Loucy (cell line): ENCODE measurements around the gene MBOAT7.

Experiments
- H2AFZ ChIP-seq: fragments of 200-600 bp; sonication (generic); 2 replicates; pipeline ENCODE4 v1.6.0; 2016; ENCODE audit warnings: antibody characterized with exemption, mild to moderate bottlenecking, low read length, moderate library complexity
- H3F3A ChIP-seq: fragments of 200-600 bp; 2 replicates; pipeline ENCODE4 v1.6.0; 2016; ENCODE audit warnings: antibody characterized with exemption, low read depth, mild to moderate bottlenecking
- H3K27me3 ChIP-seq: fragments of 200-600 bp; sonication (generic); 2 replicates; pipeline ENCODE4 v1.6.1; 2014; ENCODE audit warnings: low read length, mild to moderate bottlenecking; ENCODE audit not compliant: insufficient read depth, poor library complexity, severe bottlenecking
- H3K36me3 ChIP-seq: fragments of 200-600 bp; sonication (generic); 2 replicates; pipeline ENCODE4 v1.6.1; 2016; ENCODE audit warnings: low read length; ENCODE audit not compliant: insufficient read depth
- H3K4me1 ChIP-seq: fragments of 200-600 bp; sonication (generic); 2 replicates; pipeline ENCODE4 v1.5.1; 2014; ENCODE audit warnings: low read length, mild to moderate bottlenecking; ENCODE audit not compliant: insufficient read depth, poor library complexity, severe bottlenecking
- H3K4me2 ChIP-seq: fragments of 200-600 bp; sonication (generic); 2 replicates; pipeline ENCODE4 v1.6.0; 2014; ENCODE audit warnings: antibody characterized with exemption, low read length, low read depth, mild to moderate bottlenecking; ENCODE audit not compliant: poor library complexity, severe bottlenecking
- H3K4me3 ChIP-seq: fragments of 200-600 bp; sonication (generic); 2 replicates; pipeline ENCODE4 v1.5.1; 2014; ENCODE audit warnings: low read length, mild to moderate bottlenecking, mixed read lengths; ENCODE audit not compliant: poor library complexity, severe bottlenecking
- H3K79me2 ChIP-seq: fragments of 200-600 bp; sonication (generic); 2 replicates; pipeline ENCODE4 v1.6.1; 2014; ENCODE audit warnings: low read length; ENCODE audit not compliant: insufficient read depth
- H3K9ac ChIP-seq: fragments of 200-600 bp; sonication (generic); 2 replicates; pipeline ENCODE4 v1.6.0; 2014; ENCODE audit warnings: mild to moderate bottlenecking, low read depth, low read length, moderate library complexity; ENCODE audit not compliant: poor library complexity, severe bottlenecking
- H3K9me2 ChIP-seq: fragments of 200-600 bp; sonication (generic); replicated peaks from 2 replicates; pipeline ENCODE4 v1.6.1; 2016; ENCODE audit warnings: low read depth, low read length, mixed read lengths
- H3K9me3 ChIP-seq: fragments of 200-600 bp; sonication (generic); 2 replicates; pipeline ENCODE4 v1.6.1; 2014; ENCODE audit warnings: mild to moderate bottlenecking, antibody characterized with exemption, low read length, low read depth; ENCODE audit not compliant: insufficient read depth
- H4K20me1 ChIP-seq: fragments of 200-600 bp; sonication (generic); 2 replicates; pipeline ENCODE4 v1.6.0; 2014; ENCODE audit warnings: antibody characterized with exemption, low read length, mild to moderate bottlenecking; ENCODE audit not compliant: insufficient read depth, poor library complexity, severe bottlenecking
- EZH2phosphoT487 ChIP-seq: fragments of 200-600 bp; IDR thresholded peaks from 2 replicates; pipeline ENCODE4 v1.6.1; 2018; ENCODE audit warnings: antibody characterized with exemption, mild to moderate bottlenecking, moderate library complexity, borderline replicate concordance
- TF ChIP-seq, protein P1 (sequence below): fragments of 200-600 bp; sonication (generic); conservative IDR thresholded peaks from 2 replicates; pipeline ENCODE4 v1.5.1; 2014; ENCODE audit warnings: mild to moderate bottlenecking, antibody characterized with exemption, low read length

Gene MBOAT7

DNA sequence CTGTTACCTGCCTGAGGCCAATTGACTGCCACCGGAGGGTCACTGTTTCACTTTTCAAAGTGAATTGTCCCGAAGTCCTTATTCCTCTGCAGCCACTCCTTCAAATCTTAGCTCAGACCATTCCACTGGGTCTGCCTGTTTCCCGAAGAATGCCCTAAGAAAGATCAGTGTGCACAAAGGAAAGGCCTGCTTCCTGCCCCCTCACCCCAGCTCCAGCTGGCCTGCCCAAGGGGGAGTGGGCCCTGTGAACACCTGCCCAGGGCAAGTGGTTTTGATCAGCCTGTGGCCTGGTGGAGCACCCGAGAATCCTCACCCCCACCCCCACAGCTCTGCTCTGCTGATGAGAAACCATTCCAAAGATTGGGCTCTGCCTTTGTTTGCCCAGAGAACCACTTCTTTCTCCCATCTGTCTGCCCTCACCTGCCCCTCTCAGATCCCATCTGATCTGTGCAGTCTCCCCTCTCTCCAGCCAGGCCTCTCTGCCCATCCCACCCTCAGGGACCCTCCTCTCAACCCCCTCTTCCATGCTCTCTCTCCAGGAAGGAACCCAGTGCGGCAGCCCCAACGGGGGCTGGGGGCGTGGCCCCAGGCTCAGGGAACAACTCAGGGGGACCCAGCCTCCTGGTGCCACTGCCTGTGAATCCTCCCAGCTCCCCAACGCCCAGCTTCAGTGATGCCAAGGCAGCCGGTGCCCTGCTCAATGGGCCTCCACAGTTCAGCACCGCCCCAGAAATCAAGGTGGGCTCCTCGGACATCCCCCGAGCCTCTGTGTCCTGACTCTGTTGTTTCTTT lies 40.2 kb downstream of the MBOAT7 start:
- H3K4me3 ChIP-seq, result no peak overlapping the region
- H3K4me2 ChIP-seq, result no peak overlapping the region
- H3K36me3 ChIP-seq, result peaks cover 95% of the 10 kb centered on the region; the same call in 1 of the 2 replicates
- no peak overlapping the region for H2AFZ ChIP-seq
- no peaks in the 10 kb centered on the region for H3K27me3 ChIP-seq
- H3K9me3 ChIP-seq, result no peaks in the 10 kb centered on the region
- TF ChIP-seq EZH2phosphoT487, result no peak
- TF ChIP-seq, protein P1, sequence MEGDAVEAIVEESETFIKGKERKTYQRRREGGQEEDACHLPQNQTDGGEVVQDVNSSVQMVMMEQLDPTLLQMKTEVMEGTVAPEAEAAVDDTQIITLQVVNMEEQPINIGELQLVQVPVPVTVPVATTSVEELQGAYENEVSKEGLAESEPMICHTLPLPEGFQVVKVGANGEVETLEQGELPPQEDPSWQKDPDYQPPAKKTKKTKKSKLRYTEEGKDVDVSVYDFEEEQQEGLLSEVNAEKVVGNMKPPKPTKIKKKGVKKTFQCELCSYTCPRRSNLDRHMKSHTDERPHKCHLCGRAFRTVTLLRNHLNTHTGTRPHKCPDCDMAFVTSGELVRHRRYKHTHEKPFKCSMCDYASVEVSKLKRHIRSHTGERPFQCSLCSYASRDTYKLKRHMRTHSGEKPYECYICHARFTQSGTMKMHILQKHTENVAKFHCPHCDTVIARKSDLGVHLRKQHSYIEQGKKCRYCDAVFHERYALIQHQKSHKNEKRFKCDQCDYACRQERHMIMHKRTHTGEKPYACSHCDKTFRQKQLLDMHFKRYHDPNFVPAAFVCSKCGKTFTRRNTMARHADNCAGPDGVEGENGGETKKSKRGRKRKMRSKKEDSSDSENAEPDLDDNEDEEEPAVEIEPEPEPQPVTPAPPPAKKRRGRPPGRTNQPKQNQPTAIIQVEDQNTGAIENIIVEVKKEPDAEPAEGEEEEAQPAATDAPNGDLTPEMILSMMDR, result no peak
- H3K4me1 ChIP-seq, result no peaks in the 10 kb centered on the region
- H3K79me2 ChIP-seq, result no peaks in the 10 kb centered on the region
- peaks cover 4% of the 10 kb centered on the region; the same call in 1 of the 2 replicates for H3F3A ChIP-seq
- no peak overlapping the region for H3K9ac ChIP-seq
- peaks cover 10% of the 10 kb centered on the region for H4K20me1 ChIP-seq
- H3K9me2 ChIP-seq, result no peaks in the 10 kb centered on the region

DNA sequence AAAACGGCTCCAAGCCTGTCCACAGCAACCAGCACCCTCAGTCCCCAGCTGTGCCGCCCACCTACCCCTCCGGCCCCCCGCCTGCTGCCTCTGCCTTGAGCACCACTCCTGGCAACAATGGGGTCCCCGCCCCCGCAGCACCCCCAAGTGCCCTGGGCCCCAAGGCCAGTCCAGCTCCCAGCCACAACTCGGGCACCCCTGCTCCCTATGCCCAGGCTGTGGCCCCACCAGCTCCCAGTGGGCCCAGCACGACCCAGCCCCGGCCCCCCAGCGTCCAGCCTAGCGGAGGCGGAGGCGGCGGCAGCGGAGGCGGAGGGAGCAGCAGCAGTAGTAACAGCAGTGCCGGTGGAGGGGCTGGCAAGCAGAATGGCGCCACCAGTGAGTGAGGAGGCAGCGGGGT lies 41.2 kb downstream of the MBOAT7 start:
- no peaks in the 10 kb centered on the region for H3F3A ChIP-seq
- no peaks in the 10 kb centered on the region for H3K27me3 ChIP-seq
- no peak overlapping the region for H3K4me2 ChIP-seq
- no peaks in the 10 kb centered on the region for H3K9me3 ChIP-seq
- H3K4me1 ChIP-seq, result no peaks in the 10 kb centered on the region
- H3K4me3 ChIP-seq, result no peak overlapping the region
- H3K9me2 ChIP-seq, result no peaks in the 10 kb centered on the region
- TF ChIP-seq, protein P1, result no peak
- TF ChIP-seq EZH2phosphoT487, result no peak
- H3K9ac ChIP-seq, result no peak overlapping the region
- no peaks in the 10 kb centered on the region for H3K79me2 ChIP-seq
- H4K20me1 ChIP-seq, result peaks cover 10% of the 10 kb centered on the region
- H2AFZ ChIP-seq, result no peak overlapping the region
- peaks cover 95% of the 10 kb centered on the region; the same call in 1 of the 2 replicates for H3K36me3 ChIP-seq

DNA sequence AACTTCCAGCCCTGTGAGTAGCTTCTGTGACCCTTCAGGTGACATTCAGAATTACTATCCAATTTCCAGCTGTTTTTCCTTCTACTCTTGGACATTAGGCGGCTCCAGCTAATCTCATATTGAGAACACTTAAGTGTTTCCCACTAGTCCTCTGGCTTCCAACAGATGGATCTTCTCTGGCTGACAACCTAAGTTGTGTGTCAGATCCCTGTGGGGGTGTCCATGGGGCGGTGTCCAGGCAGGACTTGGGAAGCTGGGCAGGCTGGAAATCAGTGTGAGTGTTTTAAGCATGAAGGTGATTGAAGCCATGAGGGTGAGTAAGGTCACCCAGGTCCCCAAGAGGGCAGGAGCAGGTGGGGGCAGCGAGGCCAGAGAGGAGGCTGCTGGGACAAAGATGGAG lies 41.7 kb downstream of the MBOAT7 start:
- H3K9me2 ChIP-seq, result no peaks in the 10 kb centered on the region
- no peak overlapping the region for H3K9ac ChIP-seq
- H3K4me2 ChIP-seq, result no peak overlapping the region
- no peaks in the 10 kb centered on the region for H3K4me1 ChIP-seq
- peaks cover 2% of the 10 kb centered on the region; the same call in 1 of the 2 replicates for H3K79me2 ChIP-seq
- H2AFZ ChIP-seq, result no peak overlapping the region
- H3K4me3 ChIP-seq, result no peak overlapping the region
- H3K36me3 ChIP-seq, result peaks cover 95% of the 10 kb centered on the region; the same call in 1 of the 2 replicates
- no peaks in the 10 kb centered on the region for H3K9me3 ChIP-seq
- H3F3A ChIP-seq, result no peaks in the 10 kb centered on the region
- H4K20me1 ChIP-seq, result peaks cover 14% of the 10 kb centered on the region
- no peaks in the 10 kb centered on the region for H3K27me3 ChIP-seq
- TF ChIP-seq EZH2phosphoT487, result no peak
- TF ChIP-seq, protein P1, result no peak
